H1 (cell line): Measurements from ENCODE around the gene MMP12. TPM values are rescaled to one million over a fixed set of nuclear protein-coding genes. Genes with fewer than 3 reads are reported as not detected.

Experiments
- CHD7 ChIP-seq: fragments of 300-600 bp; sonication (generic); IDR thresholded peaks from 2 replicates; pipeline ENCODE4 v1.7.1; 2012; ENCODE audit warnings: low read length, moderate library complexity, mild to moderate bottlenecking, inconsistent platforms; ENCODE audit not compliant: insufficient replicate concordance
- MAX ChIP-seq: IDR thresholded peaks from 2 replicates; pipeline ENCODE4 v1.6.1; 2012; ENCODE audit warnings: inconsistent platforms
- polyA plus RNA-seq, 7 experiments: library from polyadenylated mRNA; depleted of rRNA in 3 of 7; stranded (reverse) in 5 of 7; unstranded in 2 of 7; fragments of >200 nt in 5 of 7; fragments of 200-250 nt in 2 of 7; gene quantifications; 1 replicate in 5 of 7; 2 replicates in 1 of 7; 4 replicates in 1 of 7; pipeline versions ENCODE4 v1.2.1 to v1.2.3, GENCODE V29; 2011 to 2013; ENCODE audit warnings: missing spikeins in 2 of 7, mixed read lengths in 2 of 7
- total RNA-seq: library from RNA; stranded (reverse); fragmentation: NEBNext Ultra II Directional; extraction: Animal tissue kit (Norgen Biotek cat#: 25700); gene quantifications from 2 replicates; pipeline ENCODE4 v1.2.1, GENCODE V29; 2021

Gene MMP12
- total and polyA plus RNA-seq, 2 of the 8 experiments (the other 6 are each of a cell fraction or from before 2014, with no cell fraction given), result not detected

GRCh38 chr11:102853055-102853454 lies 21.7 kb downstream of the MMP12 start (continued):
- TF ChIP-seq CHD7, result no peak
- no peak for TF ChIP-seq MAX
